ENCODE data around the gene RAP1GAP2.

Gene RAP1GAP2

DNA sequence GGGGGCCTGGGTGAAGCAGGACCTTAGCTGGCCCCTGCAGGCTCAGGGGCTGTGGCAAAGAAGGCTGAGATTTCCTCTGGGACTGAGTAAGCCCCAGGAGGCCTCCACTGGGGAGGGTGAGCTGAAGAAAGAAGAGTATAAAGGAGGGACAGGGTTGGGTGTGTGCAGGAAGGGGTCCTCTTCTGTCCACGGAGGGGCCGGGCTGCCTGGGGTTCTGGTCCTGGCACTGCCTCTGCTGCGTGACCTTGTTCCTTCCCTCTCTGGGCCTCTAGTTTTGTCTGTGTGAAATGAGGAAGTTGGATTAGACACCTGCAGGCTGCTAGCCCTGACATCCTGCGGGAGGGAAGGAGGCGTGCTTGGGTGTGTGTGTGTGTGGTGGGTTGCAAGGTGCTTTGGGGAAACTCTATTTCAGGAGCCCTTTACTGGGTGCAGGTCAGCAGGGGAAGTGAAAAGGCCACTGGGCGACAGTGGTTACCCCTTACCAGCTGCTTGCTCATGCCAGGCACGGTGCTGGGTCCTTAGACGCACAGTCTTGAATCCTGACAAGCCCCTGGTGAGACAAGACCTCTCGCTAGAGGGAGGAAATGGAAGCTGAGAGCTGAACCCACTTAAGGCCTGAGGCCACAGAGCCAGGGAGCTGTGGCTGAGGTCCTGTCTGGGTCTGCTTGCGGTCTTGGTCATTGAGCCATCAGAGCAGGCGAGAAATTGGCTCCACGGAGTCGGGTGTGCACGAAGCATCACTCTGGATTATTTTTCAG is 206.5 kb downstream of the RAP1GAP2 start:
- TF ChIP-seq CTCF (IDR thresholded peaks at IDR 0.05; ENCODE audit: low read depth, low read length, missing control alignments) = no peak
- no peak for DNase-seq (ENCODE audit: low read depth)
- in situ Hi-C loops (cut with HindIII; ENCODE audit: low sequenced_read_pairs) = loop anchor here (25.0 kb wide), 1 partner anchor 140 kb away; no protein-coding TSS in a partner anchor
- no peak overlapping the region for H3K4me3 ChIP-seq (ENCODE audit: low read depth, low read length)

DNA sequence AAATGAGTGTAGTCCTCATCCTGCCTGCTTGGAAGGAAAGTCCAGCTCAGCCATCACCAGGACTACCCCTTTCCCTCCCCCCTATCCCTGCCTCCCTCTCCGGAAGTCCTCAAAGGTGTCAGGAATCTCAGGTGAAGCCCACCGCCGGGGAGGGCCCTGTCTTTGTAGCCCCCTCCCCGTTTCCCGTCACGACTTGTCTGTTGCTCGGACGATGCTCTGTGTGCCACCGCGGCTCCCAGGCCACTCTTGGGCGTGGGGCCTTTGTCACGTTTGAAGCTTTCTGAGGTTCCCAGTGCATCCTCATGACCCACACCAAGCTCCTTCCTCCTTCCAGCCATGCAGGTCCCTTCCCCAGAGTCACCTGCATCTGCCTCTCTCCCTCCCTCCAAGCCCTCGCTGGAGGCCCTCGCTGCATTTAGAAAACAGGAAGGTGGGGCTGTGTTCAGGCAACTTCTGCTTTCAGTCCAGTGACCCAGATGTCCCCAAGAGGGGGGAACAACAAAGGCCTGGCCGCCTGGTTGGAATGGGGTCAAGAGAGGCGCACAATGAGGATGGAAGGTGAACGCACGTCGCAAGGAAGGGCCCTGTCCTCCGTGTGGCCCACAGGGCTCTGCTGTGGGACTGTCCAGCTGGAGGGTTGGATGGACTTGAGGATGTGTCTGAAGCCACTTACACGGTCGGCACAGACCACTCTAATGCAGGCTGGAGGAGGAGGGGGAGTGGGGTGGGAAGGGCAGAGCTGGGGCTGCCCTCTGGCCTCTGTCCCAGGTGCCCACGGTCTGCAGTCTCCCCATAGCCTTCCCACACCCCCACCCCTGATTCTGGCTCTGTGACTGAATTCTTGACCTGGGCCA is 207.3 kb downstream of the RAP1GAP2 start:
- no peak for DNase-seq (ENCODE audit: low read depth)
- peak overlapping the region; percentile 10 for H3K4me3 ChIP-seq (ENCODE audit: low read depth, low read length)
- TF ChIP-seq CTCF (IDR thresholded peaks at IDR 0.05; ENCODE audit: low read depth, low read length, missing control alignments) = no peak
- in situ Hi-C loops (cut with HindIII; ENCODE audit: low sequenced_read_pairs) = loop anchor here (25.0 kb wide), 1 partner anchor 141 kb away; no protein-coding TSS in a partner anchor

GRCh38 chr17:3004150-3004801 is 208.0 kb downstream of the RAP1GAP2 start:
- peak overlapping the region; percentile 10 for H3K4me3 ChIP-seq (ENCODE audit: low read depth, low read length)
- TF ChIP-seq CTCF (IDR thresholded peaks at IDR 0.05; ENCODE audit: low read depth, low read length, missing control alignments) = no peak
- peak; percentile 85 for DNase-seq (ENCODE audit: low read depth)
- in situ Hi-C loops (cut with HindIII; ENCODE audit: low sequenced_read_pairs) = loop anchor here (25.0 kb wide), 1 partner anchor 142 kb away; no protein-coding TSS in a partner anchor

DNA sequence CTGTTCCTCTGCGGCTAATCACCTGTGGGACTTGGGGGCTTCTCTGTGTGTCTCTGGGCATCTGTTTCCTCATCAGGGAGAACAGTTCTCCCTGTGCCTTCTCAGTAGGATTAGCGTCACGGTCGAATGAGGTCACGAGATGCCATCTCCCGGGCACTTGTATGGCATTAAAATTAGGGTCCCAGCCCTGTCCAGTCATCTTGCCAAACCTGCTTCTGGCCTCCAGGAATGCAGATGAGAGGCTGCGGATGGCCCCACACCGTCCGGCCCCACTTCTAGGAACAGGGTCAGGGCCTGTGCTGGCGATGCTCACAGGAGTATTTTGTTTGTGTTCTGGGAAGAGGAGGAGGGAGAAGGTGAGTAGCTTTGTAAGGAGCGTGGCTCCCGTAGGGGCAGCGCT is 208.7 kb downstream of the RAP1GAP2 start:
- in situ Hi-C loops (cut with HindIII; ENCODE audit: low sequenced_read_pairs) = loop anchor here (25.0 kb wide), 1 partner anchor 143 kb away; no protein-coding TSS in a partner anchor
- no peak for DNase-seq (ENCODE audit: low read depth)
- TF ChIP-seq CTCF (IDR thresholded peaks at IDR 0.05; ENCODE audit: low read depth, low read length, missing control alignments) = no peak
- H3K4me3 ChIP-seq (ENCODE audit: low read depth, low read length) = no peak overlapping the region

- no peak for TF ChIP-seq CTCF (IDR thresholded peaks at IDR 0.05; ENCODE audit: low read depth, low read length, missing control alignments)
- no peak for DNase-seq (ENCODE audit: low read depth)
- H3K4me3 ChIP-seq (ENCODE audit: low read depth, low read length) = no peak overlapping the region
- in situ Hi-C loops (cut with HindIII; ENCODE audit: low sequenced_read_pairs) = loop anchor here (25.0 kb wide), 1 partner anchor 143 kb away; no protein-coding TSS in a partner anchor
Measured at GRCh38 chr17:3005696-3006095, 209.5 kb downstream of the RAP1GAP2 start.

DNA sequence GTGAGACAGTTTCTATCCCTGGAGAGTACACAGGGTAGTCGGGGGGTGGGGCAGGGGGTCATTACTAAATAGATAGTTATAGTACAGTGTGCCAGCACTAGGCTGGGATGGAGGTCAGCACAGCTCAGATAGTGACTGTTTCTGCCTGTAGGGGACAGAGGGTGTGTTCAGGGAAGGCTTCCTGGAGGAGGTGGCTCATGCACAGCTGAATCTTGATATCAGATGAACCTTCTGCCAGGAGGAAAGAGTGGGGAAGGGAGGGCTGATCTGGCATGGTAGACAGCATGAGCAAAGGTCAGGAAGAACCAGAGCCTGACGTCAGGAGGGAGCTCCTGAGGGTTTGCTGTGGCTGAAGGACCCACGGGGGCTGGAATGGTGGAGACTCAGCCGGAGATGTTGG is 210.6 kb downstream of the RAP1GAP2 start:
- in situ Hi-C loops (cut with HindIII; ENCODE audit: low sequenced_read_pairs) = loop anchor here (25.0 kb wide), 1 partner anchor 144 kb away; no protein-coding TSS in a partner anchor
- no peak for TF ChIP-seq CTCF (IDR thresholded peaks at IDR 0.05; ENCODE audit: low read depth, low read length, missing control alignments)
- DNase-seq (ENCODE audit: low read depth) = no peak
- H3K4me3 ChIP-seq (ENCODE audit: low read depth, low read length) = no peak overlapping the region
